CMK (cell line): ENCODE results near the gene NAGK.
"Not testable (repeated sequence)": the region's sequence is repeated elsewhere in the genome, so short reads cannot be mapped to it uniquely, and the experiment has no call there.

Source experiments
- DNase-seq: peaks from one replicate; pipeline ENCODE4 v3.0.0-alpha.2; 2010; ENCODE audit warnings: low read depth

The NAGK gene

GRCh38 chr2:71068218-71069035, at the start of gene NAGK:
NAGK (plus strand) TSS chr2:71068648; CDS start chr2:71068684, 36 bp downstream.
- DNase-seq = peak; percentile 90

- DNase-seq = not testable (repeated sequence)
Measured at GRCh38 chr2:71019989-71020388, 48.5 kb upstream of the NAGK start.

- not testable (repeated sequence) for DNase-seq
Measured at GRCh38 chr2:71021394-71021793, 47.1 kb upstream of the NAGK start.

- not testable (repeated sequence) for DNase-seq
Measured at GRCh38 chr2:71023553-71024243, 44.8 kb upstream of the NAGK start.

GRCh38 chr2:71036296-71036695, 32.2 kb upstream of the NAGK start:
- not testable (repeated sequence) for DNase-seq

- no peak for DNase-seq
Measured at GRCh38 chr2:71042287-71042686, 26.2 kb upstream of the NAGK start.

- DNase-seq = no peak
Measured at GRCh38 chr2:71043531-71044407, 24.7 kb upstream of the NAGK start.

GRCh38 chr2:71045151-71045550, 23.3 kb upstream of the NAGK start:
- no peak for DNase-seq

- DNase-seq = no peak
Measured at GRCh38 chr2:71045865-71046548, 22.4 kb upstream of the NAGK start.

GRCh38 chr2:71048096-71048495, 20.4 kb upstream of the NAGK start:
- DNase-seq = no peak

- DNase-seq = not testable (repeated sequence)
Measured at GRCh38 chr2:71049704-71050360, 18.6 kb upstream of the NAGK start.

GRCh38 chr2:71055206-71055740, 13.2 kb upstream of the NAGK start:
- not testable (repeated sequence) for DNase-seq

- DNase-seq = no peak
Measured at GRCh38 chr2:71060211-71060610, 8.2 kb upstream of the NAGK start.

- no peak for DNase-seq
Measured at GRCh38 chr2:71060871-71061270, 7.6 kb upstream of the NAGK start.

GRCh38 chr2:71063216-71063615, 5.2 kb upstream of the NAGK start:
- DNase-seq = no peak

- DNase-seq = no peak
Measured at GRCh38 chr2:71064110-71064611, 4.3 kb upstream of the NAGK start.

GRCh38 chr2:71064754-71065621, 3.5 kb upstream of the NAGK start:
- DNase-seq = no peak

GRCh38 chr2:71066856-71067255, 1.6 kb upstream of the NAGK start:
- no peak for DNase-seq

GRCh38 chr2:71067567-71068217, 756 bp upstream of the NAGK start:
- no peak for DNase-seq
